Kidney epithelial cell (primary cell): ENCODE measurements around the gene RAB22A. TPM values are rescaled to one million over a fixed set of nuclear protein-coding genes. Genes with fewer than 3 reads are reported as not detected.
"Not testable (repeated sequence)": the region's sequence is repeated elsewhere in the genome, so short reads cannot be mapped to it uniquely, and the experiment has no call there.

Experiments used
- DNase-seq: peaks from one replicate; pipeline ENCODE4 v3.0.0-alpha.2; 2010; ENCODE audit warnings: low read depth
- H3K27me3 ChIP-seq: 2 replicates; pipeline ENCODE4 v1.6.0; 2011; ENCODE audit warnings: low read length; ENCODE audit not compliant: control insufficient read depth, insufficient read depth
- H3K36me3 ChIP-seq: 2 replicates; pipeline ENCODE4 v1.5.1; 2011; ENCODE audit warnings: low read length; ENCODE audit not compliant: control insufficient read depth, insufficient read depth
- H3K4me3 ChIP-seq: 2 replicates; pipeline ENCODE4 v1.5.1; 2011; ENCODE audit warnings: low read depth, mild to moderate bottlenecking, control low read depth, low read length
- CTCF ChIP-seq: IDR thresholded peaks from 2 replicates; pipeline ENCODE4 v1.5.1; 2011; ENCODE audit warnings: mild to moderate bottlenecking, moderate library complexity, low read length, control low read depth, inconsistent platforms; ENCODE audit not compliant: insufficient read depth, poor library complexity, severe bottlenecking
- total RNA-seq: library from RNA; depleted of rRNA; stranded (reverse); fragments of >200 nt; gene quantifications from 2 replicates; pipeline ENCODE4 v1.2.3, GENCODE V29; 2015

Gene RAB22A
- total RNA-seq, 1 donor from 2014 or later: 23.3 TPM

DNA sequence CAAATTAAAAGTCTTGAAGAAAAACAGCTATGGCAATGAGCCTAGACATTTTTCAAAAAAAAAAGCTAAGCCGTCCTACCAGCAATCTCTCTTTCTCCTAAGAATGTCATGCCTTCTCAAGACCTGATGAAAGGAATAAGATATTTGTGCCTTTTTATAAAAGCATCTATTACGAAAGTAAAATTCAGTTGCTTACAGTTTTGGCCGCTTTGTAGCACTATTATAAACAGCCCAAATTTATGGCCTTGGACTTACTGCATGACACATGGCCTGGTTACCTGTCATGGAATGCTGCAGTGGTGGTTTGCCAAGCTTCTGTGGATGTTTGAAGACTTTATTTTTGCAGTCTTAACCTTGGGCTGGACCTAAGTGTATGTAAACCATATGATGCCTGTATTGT is 57.4 kb downstream of the RAB22A start:
- no peaks in the 10 kb centered on the region for H3K36me3 ChIP-seq
- no peak for TF ChIP-seq CTCF
- H3K27me3 ChIP-seq: no peaks in the 10 kb centered on the region
- H3K4me3 ChIP-seq: no peak overlapping the region
- DNase-seq: no peak

GRCh38 chr20:58372806-58373205 is 63.3 kb downstream of the RAB22A start:
- no peak overlapping the region for H3K4me3 ChIP-seq
- no peak for DNase-seq
- no peaks in the 10 kb centered on the region for H3K36me3 ChIP-seq
- TF ChIP-seq CTCF: no peak
- H3K27me3 ChIP-seq: peaks cover 2% of the 10 kb centered on the region

GRCh38 chr20:58373296-58373695 is 63.8 kb downstream of the RAB22A start:
- H3K27me3 ChIP-seq, DNase-seq, H3K4me3 ChIP-seq, H3K36me3 ChIP-seq: not testable (repeated sequence)

DNA sequence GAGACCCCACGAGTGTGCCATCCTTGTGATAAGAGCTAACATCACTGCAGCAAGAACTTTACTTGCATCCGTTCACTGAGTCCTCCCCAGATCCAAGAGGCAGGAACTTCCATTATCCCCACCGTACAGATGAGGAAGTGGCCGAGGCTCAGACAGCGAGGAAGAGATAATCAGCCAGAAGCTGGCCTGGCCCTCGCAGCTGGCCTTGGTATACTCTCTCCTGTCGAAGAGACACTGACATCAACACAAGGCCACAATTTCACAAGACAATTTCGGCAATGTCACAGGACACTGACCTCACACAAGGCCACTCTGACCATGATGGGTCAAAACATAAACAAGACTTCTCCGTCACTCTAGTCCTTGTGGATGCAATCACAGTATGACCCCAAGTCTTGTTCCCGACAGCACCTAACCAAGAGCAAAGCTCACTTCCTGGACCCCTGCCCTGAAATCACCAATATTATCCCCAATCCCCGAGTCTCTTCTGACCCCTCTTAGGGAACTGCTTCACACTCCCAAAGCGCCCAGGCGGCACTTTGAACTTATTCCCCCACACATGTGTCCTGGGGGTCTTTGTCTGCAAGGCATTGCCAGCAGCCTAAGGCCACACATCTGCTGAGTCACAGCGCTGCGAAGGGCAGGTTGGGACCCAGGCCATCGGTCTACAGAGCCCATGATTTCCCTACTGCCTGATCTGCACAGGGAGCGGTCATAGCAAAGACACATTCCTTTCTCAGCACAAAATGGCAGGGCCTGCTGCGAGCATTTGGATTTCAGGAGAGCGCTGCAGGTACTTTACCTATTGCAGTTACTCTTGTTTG is 64.7 kb downstream of the RAB22A start:
- H3K36me3 ChIP-seq: no peaks in the 10 kb centered on the region
- DNase-seq: no peak
- no peak for TF ChIP-seq CTCF
- peaks cover 2% of the 10 kb centered on the region for H3K27me3 ChIP-seq
- no peak overlapping the region for H3K4me3 ChIP-seq

DNA sequence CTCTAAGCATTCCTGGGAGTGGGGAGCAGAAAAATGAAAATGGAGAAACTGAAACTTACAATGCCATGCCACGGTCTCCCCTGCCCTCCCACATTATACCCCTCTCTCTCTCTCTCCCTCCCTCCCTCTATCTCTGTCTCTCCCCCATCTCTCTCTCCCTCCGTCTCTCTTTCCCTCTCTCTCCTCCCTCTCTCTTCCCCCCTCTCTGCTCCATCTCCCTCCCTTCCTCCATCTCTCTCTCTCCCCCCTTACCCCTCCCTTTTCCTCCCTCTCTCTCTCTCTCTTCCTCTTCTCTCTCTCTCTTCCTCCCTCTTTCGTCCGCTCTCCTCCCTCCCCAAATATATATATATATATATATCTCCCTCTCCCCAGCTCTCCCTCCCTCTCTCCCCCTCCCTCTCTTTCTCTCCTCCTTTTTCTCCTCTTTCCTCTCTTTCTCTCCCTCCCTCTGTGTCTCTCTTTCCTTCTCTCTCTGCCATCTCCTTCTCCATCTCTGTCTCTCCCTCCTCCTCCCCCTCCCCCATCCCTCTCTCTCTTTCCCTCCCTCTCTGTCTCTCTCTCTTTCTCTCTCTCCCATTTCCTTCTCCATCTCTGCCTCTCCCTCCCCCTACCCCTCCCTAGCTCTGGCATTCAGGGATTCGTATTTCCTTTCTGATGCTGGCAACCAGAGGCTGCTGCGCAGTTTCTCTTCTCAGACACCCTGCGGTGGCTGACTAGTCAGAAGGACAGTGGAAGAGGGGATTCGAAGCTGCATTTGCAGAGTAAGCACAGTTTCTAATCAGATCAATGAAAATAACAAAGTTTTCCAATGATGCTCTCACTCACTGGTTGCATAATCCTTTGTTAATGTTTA is 65.6 kb downstream of the RAB22A start:
- H3K4me3 ChIP-seq: no peak overlapping the region
- no peak for DNase-seq
- no peak for TF ChIP-seq CTCF
- H3K27me3 ChIP-seq: peaks cover 2% of the 10 kb centered on the region
- H3K36me3 ChIP-seq: no peaks in the 10 kb centered on the region

DNA sequence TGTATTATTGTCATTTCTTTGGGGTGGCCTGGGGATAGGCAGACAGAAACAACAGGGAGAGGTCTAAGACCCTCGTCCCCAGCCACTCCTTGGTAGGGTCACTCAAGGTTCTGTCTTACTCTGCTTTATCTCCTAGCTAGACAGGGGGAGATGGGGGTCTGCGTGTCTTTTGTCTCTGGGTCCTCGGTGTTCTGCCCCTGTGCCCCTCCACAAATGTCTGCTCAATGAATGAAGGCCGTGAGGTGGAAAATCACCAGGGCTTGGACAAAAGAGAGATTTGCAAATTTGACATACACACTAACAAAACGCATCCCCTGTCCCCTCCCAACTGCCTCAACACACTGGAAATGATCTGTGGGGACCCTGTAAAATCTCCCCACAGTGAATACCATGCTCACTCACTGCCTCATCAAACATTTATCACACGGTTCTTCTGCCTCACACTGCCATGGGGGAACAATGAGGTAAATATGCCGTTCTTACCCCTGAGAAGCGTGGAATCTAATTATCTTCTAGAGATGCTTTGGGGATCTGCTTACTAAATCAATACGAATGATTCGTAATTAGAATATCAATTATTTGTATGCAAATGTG is 66.3 kb downstream of the RAB22A start:
- DNase-seq: no peak
- no peak overlapping the region for H3K4me3 ChIP-seq
- no peaks in the 10 kb centered on the region for H3K36me3 ChIP-seq
- no peak for TF ChIP-seq CTCF
- H3K27me3 ChIP-seq: peaks cover 2% of the 10 kb centered on the region
